D721Med (cell line): ENCODE results near the gene MS4A1.
"Not testable (repeated sequence)": the region's sequence is repeated elsewhere in the genome, so short reads cannot be mapped to it uniquely, and the experiment has no call there.

Experiments
- DNase-seq: peaks from one replicate; pipeline ENCODE4 v3.0.0; 2011; ENCODE audit warnings: low spot score; ENCODE audit not compliant: insufficient read length
- FAIRE-seq: peaks from 2 replicates; lab custom pipeline; 2011; peaks lifted over from hg19 to GRCh38; lab: Jason Lieb, UNC
- CTCF ChIP-seq: IDR thresholded peaks from 2 replicates; pipeline ENCODE4 v1.5.1; 2012; ENCODE audit warnings: mild to moderate bottlenecking, control low read depth; ENCODE audit not compliant: insufficient read depth; ENCODE audit errors: missing control alignments

MS4A1 gene

GRCh38 chr11:60447070-60447469 is 8.6 kb upstream of the MS4A1 start:
- DNase-seq = no peak
- TF ChIP-seq CTCF = no peak
- FAIRE-seq = no peak

- DNase-seq (no peak), FAIRE-seq (no peak)
- no peak for TF ChIP-seq CTCF
Observed at GRCh38 chr11:60447846-60448245, 7.8 kb upstream of the MS4A1 start.

DNA sequence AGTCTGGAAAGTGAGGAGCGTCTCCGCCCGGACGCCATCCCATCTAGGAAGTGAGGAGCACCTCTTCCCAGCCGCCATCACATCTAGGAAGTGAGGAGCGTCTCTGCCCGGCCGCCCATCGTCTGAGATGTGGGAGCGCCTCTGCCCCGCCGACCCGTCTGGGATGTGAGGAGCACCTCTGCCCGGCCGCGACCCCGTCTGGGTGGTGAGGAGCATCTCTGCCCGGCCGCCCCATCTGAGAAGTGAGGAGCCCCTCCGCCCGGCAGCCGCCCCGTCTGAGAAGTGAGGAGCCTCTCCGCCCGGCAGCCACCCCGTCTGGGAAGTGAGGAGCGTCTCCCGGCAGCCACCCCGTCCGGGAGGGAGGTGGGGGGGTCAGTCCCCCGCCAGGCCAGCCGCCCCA is 4.5 kb upstream of the MS4A1 start:
- FAIRE-seq, DNase-seq: not testable (repeated sequence)

GRCh38 chr11:60454212-60454611 is 1.4 kb upstream of the MS4A1 start:
- DNase-seq (no peak), FAIRE-seq (no peak)
- TF ChIP-seq CTCF = no peak

GRCh38 chr11:60457576-60457975 is 1.9 kb downstream of the MS4A1 start:
- FAIRE-seq = no peak

DNA sequence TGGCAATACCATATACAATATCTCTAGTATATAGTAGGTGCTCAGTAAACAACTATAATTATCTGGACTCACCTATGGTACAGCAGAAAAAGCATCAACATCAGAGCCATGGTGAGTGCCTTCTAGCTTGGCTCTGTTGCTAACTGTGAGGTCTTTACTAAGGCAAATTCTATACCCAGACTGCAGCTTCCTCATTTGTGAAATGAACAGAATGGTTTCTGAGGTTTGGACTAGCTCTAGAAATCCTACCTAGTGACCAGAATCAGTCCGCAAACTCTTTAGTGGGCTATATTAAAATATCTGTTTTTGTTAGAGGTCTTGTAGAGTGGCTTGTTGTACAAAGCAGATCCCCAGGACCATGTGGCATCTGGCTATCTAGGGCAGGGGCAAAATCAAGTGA is 3.7 kb downstream of the MS4A1 start:
- TF ChIP-seq CTCF = no peak
- FAIRE-seq = no peak
- no peak for DNase-seq

More at GRCh38 chr11:60457576-60457975, 1.9 kb downstream of the MS4A1 start:
- no peak for DNase-seq
- no peak for TF ChIP-seq CTCF

DNA sequence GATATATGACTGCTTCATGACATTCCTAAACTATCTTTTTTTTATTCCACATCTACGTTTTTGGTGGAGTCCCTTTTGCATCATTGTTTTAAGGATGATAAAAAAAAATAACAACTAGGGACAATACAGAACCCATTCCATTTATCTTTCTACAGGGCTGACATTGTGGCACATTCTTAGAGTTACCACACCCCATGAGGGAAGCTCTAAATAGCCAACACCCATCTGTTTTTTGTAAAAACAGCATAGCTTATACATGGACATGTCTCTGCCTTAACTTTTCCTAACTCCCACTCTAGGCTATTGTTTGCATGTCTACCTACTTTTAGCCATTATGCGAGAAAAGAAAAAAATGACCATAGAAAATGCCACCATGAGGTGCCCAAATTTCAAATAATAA is 13.2 kb downstream of the MS4A1 start:
- DNase-seq (no peak), FAIRE-seq (no peak)
- no peak for TF ChIP-seq CTCF

- FAIRE-seq (no peak), DNase-seq (no peak)
- no peak for TF ChIP-seq CTCF
Observed at GRCh38 chr11:60469723-60470122, 14.1 kb downstream of the MS4A1 start.
